GM18861 (cell line): ENCODE results near the gene ALDH4A1.

Experiments
- ATAC-seq: cut with Tn5 transposase; IDR thresholded peaks from one replicate; pipeline ENCODE4 v1.9.1; 2021; ENCODE audit not compliant: unreplicated experiment

Gene ALDH4A1

DNA sequence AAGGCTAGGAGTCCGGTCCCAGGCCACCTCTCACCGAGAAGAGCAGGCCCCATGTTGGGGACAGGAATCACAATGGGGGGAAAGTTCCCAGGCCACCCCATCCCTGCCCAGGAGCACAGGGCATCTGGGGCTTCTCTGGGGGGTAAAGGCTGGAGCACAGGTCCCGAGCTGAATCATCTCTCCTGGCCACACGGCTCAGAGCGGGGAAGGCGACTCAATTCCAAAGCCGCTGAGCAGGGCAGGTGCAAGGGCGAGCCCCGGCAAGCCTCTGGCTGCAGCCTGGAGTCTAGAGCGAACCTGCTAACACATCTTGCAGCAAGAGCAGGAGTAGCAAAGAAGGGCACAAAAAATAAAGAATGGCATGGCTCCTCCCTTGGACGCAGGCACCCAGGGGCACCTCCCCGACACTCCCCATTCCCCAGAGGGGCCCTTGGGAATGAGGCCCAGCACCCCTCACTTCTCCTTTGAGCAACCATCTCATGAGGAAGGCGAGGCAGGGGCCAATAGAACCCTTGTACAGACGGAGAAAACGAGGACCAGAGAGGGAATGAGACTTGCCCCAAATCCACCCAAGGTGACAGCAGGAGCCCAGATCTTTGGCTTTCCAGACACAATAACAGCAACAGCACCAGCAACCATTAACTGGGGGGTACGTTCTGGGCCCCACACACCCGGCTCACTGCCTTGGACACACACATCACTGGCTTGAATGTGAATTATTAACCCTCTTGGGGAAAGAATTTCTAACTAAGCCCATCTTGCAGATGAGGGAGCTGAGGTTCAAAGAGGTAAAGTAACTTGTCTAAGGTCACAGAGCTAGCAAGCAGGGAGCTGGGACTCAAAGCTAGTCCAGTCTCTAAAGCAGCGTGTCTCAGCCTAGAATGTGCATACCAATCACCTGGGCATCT is 20.7 kb upstream of the ALDH4A1 start:
- no peak for ATAC-seq

DNA sequence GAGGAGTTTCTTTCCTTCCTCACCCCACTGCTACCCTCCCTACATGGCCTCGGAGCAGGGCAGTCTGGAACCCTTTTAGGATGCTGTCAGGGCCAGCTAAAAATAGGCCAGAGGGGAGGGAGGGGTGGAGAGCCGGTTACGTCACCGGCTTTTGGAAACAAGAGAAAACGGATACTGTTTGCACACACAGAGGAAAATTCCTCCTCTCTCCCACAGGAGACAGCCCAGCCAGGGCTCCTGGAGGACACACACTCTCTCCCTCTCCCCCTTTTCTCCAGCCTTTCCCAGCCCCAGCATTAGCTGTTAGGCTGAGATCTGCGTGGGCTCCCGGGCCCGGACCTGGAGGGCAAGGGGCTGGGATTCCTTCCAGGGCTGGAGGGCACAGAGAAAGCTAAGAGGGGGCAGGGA is 20.0 kb upstream of the ALDH4A1 start:
- ATAC-seq = no peak

DNA sequence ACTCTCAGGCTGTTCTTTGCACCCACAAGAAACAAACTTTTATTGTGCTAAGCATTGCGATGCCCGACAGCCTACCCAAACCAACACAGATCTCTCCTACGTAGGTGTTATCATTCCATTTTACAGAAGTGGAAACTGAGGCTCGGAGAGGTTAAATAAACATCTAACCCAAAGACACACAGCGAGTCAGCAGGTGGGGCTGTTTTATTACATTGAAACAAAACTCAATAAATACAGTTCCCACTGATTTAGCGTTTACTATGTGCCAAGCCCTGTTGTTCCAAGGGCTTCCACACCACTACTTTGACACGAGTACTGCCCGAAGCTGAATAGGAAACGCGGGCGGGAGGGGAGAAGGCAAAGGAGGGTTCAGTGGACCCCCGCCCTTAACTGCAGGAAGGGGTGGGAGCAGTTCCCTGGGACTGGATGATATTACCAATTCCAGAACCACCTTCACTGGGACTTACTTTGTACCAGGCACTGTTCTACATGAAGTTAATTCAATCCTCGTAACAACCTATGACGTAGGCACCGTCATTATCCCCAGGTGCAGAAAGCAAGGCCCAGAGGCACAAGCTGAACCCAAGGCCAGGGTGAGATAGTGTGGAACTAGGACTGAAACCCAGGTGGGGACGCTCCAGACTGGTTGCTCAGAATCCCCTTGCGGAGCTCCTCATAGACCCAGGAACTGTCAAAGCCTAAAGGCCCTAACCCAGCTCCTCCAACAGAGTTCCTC is 19.3 kb upstream of the ALDH4A1 start:
- ATAC-seq = no peak

DNA sequence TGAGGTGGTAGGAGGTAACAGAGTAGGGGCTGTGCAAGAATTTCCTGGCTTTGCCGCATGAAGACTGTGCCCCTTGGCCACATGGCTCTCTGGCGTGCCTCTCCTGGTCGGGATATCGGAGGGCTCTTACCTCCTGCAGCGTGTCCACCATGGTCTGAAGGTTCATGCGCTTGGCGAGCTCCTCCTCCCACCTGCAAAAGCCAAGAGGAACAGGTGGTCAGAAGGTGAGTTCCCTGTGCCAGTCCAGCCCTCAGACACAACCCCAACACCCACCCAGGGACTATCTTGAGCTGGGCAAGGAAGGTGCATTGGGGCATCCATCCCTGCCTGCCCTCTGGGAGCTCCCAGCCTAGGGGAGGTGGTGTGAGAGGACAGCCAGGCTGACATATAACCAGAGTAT is 18.6 kb upstream of the ALDH4A1 start:
- ATAC-seq = no peak

DNA sequence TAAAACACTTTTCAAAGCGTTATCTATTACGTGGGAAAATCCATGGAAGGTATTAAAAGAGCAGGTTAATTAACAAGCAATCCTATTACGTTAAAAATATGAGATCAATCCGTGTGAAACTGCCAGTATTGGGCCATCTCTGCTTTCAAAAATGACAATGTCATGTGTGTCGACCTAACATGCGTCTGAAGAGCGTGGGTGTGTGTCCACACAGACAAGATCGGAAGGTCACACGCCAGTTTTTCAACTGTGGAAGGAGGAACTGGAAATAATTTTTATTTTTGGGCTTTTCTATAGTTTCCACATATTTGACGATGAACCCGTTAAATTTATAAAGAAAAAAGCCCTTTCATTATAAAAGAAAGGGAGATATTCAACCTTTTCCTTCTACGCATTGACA is 17.6 kb upstream of the ALDH4A1 start:
- ATAC-seq = no peak

DNA sequence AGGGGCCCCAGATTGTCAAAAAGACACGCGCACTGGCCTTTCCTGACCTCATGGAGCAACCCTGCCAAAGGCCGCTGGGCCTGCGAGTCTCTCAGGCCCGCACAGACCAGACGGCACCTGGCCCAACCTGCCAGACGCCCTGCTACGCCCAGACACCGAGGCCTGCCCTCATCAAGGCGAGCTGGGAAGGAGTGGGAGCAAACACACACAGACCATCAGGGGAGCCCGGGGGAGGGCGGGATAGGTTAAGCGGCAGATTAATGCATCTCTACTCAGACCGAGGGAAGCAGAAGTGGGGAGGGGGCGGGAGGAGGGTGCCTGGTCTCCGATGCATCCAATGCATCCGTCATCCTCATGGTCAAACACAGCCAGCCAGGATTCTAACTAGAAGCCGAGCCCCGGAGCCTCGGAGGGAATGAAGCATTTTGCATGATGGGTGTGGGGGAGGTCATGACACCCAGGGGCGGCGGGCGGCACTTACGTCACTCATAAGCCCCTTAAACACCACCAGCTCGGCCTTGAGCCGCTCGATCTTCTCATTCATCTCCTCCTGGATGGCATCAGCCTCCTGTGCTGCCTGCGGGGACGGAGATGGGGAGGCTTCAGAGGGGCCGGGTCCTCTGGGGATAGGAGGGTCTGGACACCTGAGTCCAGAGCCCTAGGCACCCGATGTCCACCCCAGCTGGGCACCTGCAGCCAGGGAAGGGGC is 17.0 kb upstream of the ALDH4A1 start:
- no peak for ATAC-seq

DNA sequence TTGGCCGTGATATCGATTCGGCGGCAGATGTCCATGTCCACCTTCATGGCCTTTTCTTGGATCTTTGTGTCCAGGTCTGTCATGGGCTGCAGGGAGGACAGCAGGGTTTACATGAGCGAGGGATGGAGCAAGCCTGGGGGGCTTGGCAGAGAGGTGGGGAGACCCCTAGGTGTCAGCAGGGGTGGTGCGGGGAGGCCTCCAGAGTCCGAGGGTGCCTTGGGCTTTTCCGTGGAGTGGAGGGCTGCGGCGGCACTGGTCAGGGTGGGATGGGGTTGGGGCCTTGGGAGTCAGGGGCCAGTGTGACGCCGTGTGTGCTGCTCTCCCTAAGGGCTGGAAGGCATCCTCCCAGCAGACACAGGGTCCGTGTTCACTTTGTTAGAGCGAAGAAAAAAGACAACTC is 16.1 kb upstream of the ALDH4A1 start:
- no peak for ATAC-seq

DNA sequence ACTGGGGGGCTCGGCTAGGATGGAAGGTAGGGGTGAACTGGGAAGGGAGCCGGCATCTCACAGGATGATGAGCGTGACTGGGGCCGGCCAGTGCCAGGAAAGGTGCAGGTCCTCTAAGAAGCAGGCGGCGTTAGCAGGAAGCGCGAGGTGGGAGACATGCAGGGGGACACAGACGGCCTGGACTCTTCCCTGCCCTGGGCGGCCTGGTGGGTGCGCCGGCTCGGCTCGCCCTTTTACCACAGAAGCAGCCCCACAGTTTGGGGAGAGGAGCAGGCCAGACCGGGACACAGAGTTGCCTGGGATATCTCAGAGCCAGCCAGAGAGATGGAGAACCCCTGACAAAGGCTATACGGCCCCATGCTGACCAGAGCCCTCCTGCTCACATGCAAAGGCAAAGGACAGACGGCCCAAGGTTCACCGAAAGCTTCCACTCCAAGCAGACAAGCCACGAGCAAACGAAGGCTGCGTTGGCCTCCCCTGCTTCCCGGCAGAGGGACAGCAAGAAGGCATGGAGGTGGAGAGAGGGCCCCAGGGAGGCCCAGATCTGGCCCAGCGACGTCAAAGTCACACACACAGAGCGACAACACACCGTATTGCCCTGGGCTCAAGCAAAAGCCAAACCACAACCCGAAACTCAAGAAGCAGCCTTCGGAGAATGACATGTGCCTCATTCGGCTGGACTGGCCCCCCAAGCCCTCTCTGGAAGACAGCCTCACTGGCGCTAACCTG is 14.9 kb upstream of the ALDH4A1 start:
- no peak for ATAC-seq

DNA sequence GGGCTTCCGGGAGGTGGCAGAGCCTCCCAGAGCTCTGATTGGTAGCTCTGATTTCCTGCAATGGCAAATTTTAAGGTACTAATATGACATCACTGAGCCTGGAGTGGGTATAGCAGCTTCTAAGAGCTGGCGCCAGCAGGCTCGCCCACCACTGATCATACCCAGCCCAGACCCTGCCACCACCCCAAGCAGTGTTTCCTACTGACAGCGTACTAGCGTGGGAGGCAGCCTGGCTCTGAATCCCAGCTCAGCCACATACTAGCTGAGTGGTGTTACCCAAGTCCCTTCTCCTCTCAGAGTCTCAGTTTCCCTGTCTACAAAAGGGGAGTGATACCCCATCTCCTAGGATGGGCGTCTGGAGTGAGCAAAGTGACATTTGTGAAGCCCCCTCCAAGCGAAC is 13.0 kb upstream of the ALDH4A1 start:
- no peak for ATAC-seq

DNA sequence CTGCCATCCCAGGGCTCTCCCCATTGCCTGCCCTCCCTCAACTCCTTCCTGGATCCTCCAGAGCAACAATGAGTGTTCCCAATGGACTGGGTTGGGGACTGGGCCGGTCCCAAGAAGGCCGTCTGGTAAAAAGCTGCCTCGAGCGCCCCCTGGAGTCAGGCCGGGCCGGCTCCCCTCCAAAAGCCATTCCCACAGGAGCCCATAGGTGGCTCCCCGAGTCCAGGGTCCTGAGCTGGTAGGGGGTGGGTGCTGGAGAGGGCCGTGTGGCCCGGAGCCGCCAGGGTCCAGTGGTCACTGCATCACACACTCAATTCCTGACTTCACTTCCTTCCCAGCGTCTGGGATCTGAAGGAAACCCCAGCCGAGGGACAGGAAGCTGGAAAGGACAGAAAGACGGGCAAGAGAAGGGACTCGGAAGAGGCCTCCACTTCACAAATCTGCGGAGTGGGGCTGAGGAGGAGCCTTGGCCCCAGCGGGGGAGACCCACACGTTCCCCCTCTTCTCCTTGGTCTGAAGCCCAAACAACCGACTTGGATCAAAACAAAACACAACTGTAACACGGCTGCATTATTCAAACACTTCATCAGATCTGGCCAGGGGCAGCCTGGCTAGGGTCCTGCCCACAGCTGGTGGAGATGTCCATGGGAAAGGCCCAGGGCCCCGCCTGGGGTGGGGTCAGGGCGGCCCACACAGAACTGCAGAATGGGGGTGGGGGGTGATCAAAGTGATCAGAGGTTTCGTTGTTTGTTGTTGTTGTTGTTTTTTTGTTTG is 10.9 kb upstream of the ALDH4A1 start:
- ATAC-seq = no peak

DNA sequence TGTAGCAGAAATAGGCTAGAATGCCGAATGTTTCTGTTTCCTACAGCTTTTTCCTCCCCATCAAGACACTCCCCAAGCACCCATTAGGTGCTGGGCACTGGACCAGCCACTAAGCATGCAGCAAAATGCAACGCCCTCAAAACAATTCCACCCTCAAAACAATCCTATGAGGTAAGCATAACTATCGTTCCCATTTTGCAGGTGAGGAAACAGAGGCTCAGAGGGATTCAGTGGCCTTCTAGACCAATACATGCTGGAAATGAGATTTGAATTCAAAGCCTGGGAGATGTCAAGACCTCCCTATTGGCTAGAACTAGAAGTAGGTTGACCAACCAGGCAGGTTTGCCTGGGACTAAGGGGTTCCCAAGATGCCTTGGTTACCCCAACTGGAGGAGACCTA is 10.2 kb upstream of the ALDH4A1 start:
- no peak for ATAC-seq

DNA sequence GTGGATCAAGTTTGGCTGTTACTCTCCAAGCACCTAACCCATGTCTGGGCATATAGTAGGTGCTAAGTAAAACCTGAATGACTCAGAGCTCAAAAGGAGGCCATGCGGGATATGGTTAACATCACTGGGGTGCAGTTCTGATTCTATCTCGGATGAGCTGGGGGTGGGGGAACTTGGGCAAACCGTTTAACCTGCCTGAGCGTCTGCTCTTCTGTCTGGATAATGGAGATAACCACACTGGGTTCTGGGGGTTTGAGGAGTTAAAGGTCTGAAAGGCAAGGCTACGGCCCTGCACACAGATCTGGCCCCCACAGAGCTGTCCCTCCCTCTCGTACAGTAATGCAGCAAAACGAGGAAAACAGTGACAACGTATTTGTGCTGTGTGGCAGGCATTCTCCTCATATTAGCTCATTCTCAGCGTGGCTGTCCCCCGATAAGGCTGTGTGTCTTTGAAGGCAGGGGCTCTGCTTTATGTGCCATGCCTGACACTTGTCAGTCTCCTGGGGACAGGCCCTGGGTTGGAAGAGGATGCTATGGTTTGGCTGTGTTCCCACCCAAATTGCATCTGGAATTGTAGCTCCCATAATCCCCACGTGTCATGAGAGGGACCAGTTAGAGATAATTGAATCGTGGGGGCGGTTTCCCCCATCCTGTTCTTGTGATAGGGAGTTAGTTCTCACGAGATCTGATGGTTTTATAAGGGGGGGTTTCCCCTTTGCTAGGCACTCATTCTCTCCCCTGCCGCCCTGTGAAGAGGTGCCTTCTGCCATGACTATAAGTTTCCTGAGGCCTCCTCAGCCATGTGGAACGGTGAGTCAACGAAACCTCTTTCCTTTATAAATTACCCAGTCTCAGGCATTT is 6.8 kb upstream of the ALDH4A1 start:
- no peak for ATAC-seq

DNA sequence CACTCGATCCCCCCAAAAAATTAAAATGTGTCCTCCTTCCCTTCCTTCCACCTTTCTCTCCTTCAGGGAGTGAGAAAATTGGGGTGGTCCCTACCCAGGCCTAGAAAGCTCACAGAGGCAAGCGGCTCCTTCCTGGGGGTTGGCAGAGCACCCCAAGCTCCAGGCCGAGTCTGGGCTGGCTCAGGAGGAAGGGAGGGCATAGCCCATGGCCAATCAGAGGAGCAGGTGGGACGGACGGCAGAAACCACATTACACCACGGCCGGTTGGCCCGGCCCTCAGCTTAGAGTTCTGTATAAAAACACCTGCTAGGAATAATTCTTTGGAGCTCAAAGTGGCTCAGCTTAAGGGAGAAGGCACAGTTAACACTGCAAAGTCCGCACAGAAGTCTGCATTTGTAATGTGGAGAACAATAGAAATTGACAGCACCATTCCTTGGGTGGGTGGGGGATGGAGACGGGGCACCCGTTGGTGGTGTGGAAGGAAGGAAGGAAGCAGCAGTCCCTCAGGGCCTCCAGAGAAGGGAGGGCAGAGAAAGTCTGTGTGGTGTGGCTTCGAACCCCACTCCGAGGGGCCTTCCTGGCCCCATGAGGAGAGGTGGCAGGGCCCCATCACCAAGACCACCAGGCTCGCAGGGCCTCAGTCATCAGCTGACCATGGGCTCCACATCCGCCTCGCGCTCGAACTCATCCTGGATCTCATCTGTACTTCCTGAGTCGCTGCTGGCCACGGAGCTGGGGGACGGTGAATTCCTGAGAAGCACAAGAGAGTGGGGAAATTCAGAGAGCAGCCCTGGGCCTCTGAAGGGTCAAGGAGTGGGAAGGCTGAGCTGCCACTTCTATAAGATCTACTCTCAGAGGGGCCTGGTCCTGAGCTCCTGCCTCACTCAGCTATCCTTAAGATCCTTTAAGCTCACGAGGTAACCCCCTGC is 5.8 kb upstream of the ALDH4A1 start:
- no peak for ATAC-seq

DNA sequence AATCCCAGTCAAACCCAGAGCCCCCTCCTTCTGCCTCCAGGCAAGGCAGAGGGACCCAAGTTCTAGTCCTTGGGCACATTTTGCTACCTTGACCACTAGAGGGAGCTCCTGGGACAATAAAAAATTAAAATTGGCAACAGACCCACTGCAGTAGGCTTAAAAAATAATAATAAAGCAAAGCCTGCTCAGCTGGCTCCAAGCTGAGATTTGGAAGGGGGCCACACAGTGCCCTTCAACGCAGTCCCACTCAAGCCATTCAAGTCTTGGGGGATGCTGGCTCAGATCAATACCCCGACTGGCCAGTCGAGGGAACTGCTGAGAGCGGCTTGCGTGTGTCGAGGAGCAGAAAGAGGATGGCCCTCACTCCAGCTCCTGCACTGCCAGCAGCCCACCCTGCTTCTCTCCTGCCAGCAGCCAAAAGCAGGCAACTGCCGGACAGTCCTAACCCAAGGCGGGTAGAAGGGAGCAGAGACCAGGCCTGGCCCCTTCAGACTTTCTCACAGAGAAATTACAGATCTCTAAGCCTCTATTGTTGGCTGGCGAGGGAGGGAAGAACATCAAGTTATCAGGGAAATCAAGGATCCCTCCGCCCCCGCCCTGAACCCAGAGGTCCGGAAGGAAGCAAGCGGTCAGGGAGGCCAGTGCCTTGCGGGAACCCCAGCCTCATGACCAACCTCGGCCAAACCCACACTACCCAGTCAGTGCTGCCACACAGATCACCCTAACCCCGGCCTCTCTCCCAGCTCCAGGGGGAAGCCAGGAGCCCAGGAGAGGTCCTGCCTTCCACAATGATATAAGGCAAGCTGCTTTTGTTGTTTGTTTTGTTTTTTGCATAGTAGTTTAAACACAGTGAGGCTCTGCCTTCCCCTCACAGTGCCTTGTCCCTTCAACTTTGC is 4.9 kb upstream of the ALDH4A1 start:
- ATAC-seq = no peak

DNA sequence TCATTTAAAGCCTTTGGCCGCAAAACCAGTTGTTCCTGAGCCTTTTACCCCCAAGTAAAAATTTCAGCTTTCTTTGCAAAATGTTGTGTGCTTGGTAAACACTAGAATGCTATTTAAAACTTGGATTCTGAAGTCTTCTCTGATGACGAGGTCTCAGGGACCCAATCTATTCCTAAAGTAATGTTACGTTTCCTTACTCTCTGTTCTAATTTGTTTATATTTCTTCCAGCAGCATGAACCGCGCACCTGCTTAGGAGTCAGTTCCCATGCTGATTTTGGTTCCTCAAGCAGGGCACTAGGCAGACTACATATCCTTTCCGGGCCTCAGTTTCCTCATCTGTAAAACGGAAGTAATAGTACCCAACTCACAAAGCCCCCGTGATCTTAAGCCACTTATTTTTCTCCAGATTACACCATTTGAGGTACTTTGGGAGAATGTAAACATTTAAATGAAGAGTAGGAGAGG is 969 bp upstream of the ALDH4A1 start:
- ATAC-seq = no peak

DNA sequence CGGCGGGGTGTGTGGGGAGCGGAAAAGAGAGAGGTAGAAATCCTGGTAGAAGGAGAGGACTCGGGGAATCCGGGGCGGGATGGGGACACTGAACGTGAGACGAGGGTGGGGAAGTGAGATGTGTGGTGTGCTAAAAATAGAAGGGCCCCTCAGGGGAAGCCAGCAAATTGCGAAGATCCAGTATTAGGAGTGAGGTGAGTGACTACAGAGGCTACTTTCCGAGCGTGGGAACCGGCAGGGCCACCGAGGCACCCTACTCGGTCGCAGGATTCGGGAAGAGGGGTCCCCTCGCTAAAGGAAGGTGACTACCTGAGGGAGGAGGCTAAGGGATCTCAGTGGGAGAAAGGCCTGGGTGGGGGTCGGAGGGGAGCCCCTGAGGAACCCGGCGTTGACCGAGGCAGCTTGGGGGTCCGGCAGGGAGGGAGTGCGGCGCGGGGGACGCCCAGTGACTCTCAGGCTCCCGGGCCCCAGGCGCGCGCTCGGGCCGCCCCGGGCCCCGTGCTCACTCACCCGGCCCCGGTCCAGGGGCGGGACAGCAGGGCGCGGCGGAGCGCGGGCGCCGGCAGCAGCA is 318 bp downstream of the ALDH4A1 start:
- ATAC-seq = no peak
